Breast epithelium (tissue), 3 donors: ENCODE measurements around the gene RAB27B.

Source experiments
- CTCF ChIP-seq, 3 donors: fragments of 450-650 bp; IDR thresholded peaks; one replicate each; pipeline ENCODE4 v1.5.1; 2016 to 2017; ENCODE audit warnings: antibody characterized with exemption in 3 of 3, mild to moderate bottlenecking in 3 of 3, moderate library complexity in 3 of 3
- POLR2A ChIP-seq: fragments of 450-650 bp; IDR thresholded peaks from one replicate; pipeline ENCODE4 v1.6.1; 2016; ENCODE audit warnings: antibody characterized with exemption, mild to moderate bottlenecking, moderate library complexity

GRCh38 chr18:54871231-54871630, 43.0 kb downstream of the RAB27B start:
- TF ChIP-seq CTCF (IDR thresholded peaks at IDR 0.05), result no peak
- TF ChIP-seq POLR2A, result no peak
